Liver (tissue), 9 donors: ENCODE measurements around the gene MALT1. TPM values are rescaled to one million over a fixed set of nuclear protein-coding genes. Genes with fewer than 3 reads are reported as not detected.
A peak's percentile ranks its signal among the peaks of the same experiment; 100 is the strongest.

ENCODE experiments used
- DNase-seq: peaks from one replicate; pipeline ENCODE4 v3.0.0-alpha.2; 2017; ENCODE audit warnings: low spot score
- H3K27ac ChIP-seq, 2 donors: one replicate each; pipeline ENCODE4 v1.7.0; 2013; ENCODE audit warnings: inconsistent platforms in 2 of 2, low read length in 2 of 2, control low read depth in 1 of 2, low read depth in 1 of 2, mild to moderate bottlenecking in 1 of 2
- H3K27me3 ChIP-seq, 4 donors: one replicate each; pipeline versions ENCODE4 v1.6.1 to v1.7.0; 2013; ENCODE audit warnings: low read length in 3 of 4, inconsistent platforms in 1 of 4, mild to moderate bottlenecking in 1 of 4, moderate library complexity in 1 of 4; ENCODE audit not compliant: control insufficient read depth in 4 of 4, insufficient read depth in 4 of 4
- H3K36me3 ChIP-seq, 4 donors: one replicate each; pipeline versions ENCODE4 v1.6.1 to v1.7.0; 2013; ENCODE audit warnings: low read length in 3 of 4, mild to moderate bottlenecking in 3 of 4, low read depth in 1 of 4, moderate library complexity in 1 of 4; ENCODE audit not compliant: control insufficient read depth in 4 of 4, insufficient read depth in 3 of 4
- H3K4me1 ChIP-seq, 4 donors: one replicate each; pipeline versions ENCODE4 v1.6.1 to v1.7.0; 2013; ENCODE audit warnings: low read length in 3 of 4, mild to moderate bottlenecking in 3 of 4, moderate library complexity in 1 of 4; ENCODE audit not compliant: control insufficient read depth in 4 of 4, insufficient read depth in 4 of 4
- H3K4me3 ChIP-seq, 3 donors: one replicate each; pipeline versions ENCODE4 v1.6.1 to v1.7.0; 2013; ENCODE audit warnings: low read length in 3 of 3, control low read depth in 1 of 3, low read depth in 1 of 3, mild to moderate bottlenecking in 1 of 3
- H3K9ac ChIP-seq, 2 donors: one replicate each; pipeline ENCODE4 v1.7.0; 2013; ENCODE audit warnings: low read length in 2 of 2, mild to moderate bottlenecking in 2 of 2, moderate library complexity in 2 of 2, control low read depth in 1 of 2, low read depth in 1 of 2
- H3K9me3 ChIP-seq, 4 donors: one replicate each; pipeline versions ENCODE4 v1.6.1 to v1.7.0; 2013; ENCODE audit warnings: low read length in 3 of 4; ENCODE audit not compliant: control insufficient read depth in 4 of 4
- ATF3 ChIP-seq: IDR thresholded peaks from 2 replicates; pipeline ENCODE4 v1.6.1; 2016; ENCODE audit warnings: antibody characterized with exemption
- CTCF ChIP-seq: fragments of 150-350 bp; IDR thresholded peaks from 2 replicates; pipeline ENCODE4 v1.5.1; 2017; ENCODE audit warnings: improper control_type of control experiment, low read depth, low read length; ENCODE audit not compliant: missing input control
- EGR1 ChIP-seq, 2 donors: IDR thresholded peaks; 2 replicates each; pipeline ENCODE4 v1.6.1; 2016 to 2018; ENCODE audit warnings: antibody characterized with exemption in 2 of 2, low read depth in 2 of 2
- FOXA1 ChIP-seq: IDR thresholded peaks from 2 replicates; pipeline ENCODE4 v1.6.1; 2016; ENCODE audit warnings: antibody characterized with exemption
- FOXA2 ChIP-seq: IDR thresholded peaks from 2 replicates; pipeline ENCODE4 v1.6.1; 2016; ENCODE audit warnings: antibody characterized with exemption
- GABPA ChIP-seq, 2 donors: IDR thresholded peaks in 1 of 2; conservative IDR thresholded peaks in 1 of 2; 2 replicates each; pipeline ENCODE4 v1.6.1; 2016; ENCODE audit warnings: antibody characterized with exemption in 2 of 2, mild to moderate bottlenecking in 1 of 2, moderate library complexity in 1 of 2
- HNF4A ChIP-seq, 2 donors: conservative IDR thresholded peaks; 2 replicates each; pipeline ENCODE4 v1.6.1; 2016; ENCODE audit warnings: antibody characterized with exemption in 2 of 2, mild to moderate bottlenecking in 2 of 2
- HNF4G ChIP-seq: IDR thresholded peaks from 2 replicates; pipeline ENCODE4 v1.6.1; 2016; ENCODE audit warnings: antibody characterized with exemption
- JUND ChIP-seq, 2 donors: IDR thresholded peaks; 2 replicates each; pipeline ENCODE4 v1.6.1; 2016; ENCODE audit warnings: antibody characterized with exemption in 2 of 2
- MAX ChIP-seq: IDR thresholded peaks from 2 replicates; pipeline ENCODE4 v1.6.1; 2016; ENCODE audit warnings: antibody characterized with exemption
- NR2F2 ChIP-seq: IDR thresholded peaks from 2 replicates; pipeline ENCODE4 v1.6.1; 2016; ENCODE audit warnings: antibody characterized with exemption
- RAD21 ChIP-seq, 2 donors: IDR thresholded peaks; 2 replicates each; pipeline ENCODE4 v1.6.1; 2016; ENCODE audit warnings: antibody characterized with exemption in 2 of 2, mild to moderate bottlenecking in 2 of 2
- REST ChIP-seq: IDR thresholded peaks from 2 replicates; pipeline ENCODE4 v1.6.1; 2016; ENCODE audit warnings: antibody characterized with exemption, mild to moderate bottlenecking
- TAF1 ChIP-seq: conservative IDR thresholded peaks from 2 replicates; pipeline ENCODE4 v1.6.1; 2016; ENCODE audit warnings: antibody characterized with exemption, mild to moderate bottlenecking
- YY1 ChIP-seq: IDR thresholded peaks from 2 replicates; pipeline ENCODE4 v1.6.1; 2016; ENCODE audit warnings: antibody characterized with exemption, mild to moderate bottlenecking
- ZBTB33 ChIP-seq: IDR thresholded peaks from 2 replicates; pipeline ENCODE4 v1.6.1; 2016; ENCODE audit warnings: antibody characterized with exemption
- WGBS: extraction: QIAGEN DNeasy Blood & Tissue Kit; methylation state at CpG from one replicate; pipeline ENCODE4 v1.1.7; 2013; 5-methylcytosine and 5-hydroxymethylcytosine counted together
- polyA plus RNA-seq, 2 donors: library from polyadenylated mRNA; stranded (reverse) in 1 of 2; unstranded in 1 of 2; fragments of 200-250 nt in 1 of 2; fragments of >200 nt in 1 of 2; fragmentation: Nextera tagmentation in 1 of 2; extraction: Ambion mirVana in 1 of 2; gene quantifications; one replicate each; pipeline versions ENCODE4 v1.2.1 to v1.2.3, GENCODE V29; 2013 to 2015
- total RNA-seq, 2 donors: library from RNA; depleted of rRNA; stranded (reverse); fragments of >200 nt; gene quantifications; one replicate each; pipeline ENCODE4 v1.2.3, GENCODE V29; 2014
- donor health status: healthy.
- donor health status: healthy.
- donor health status: healthy.
- donor health status: healthy.
- donor health status: healthy.

Gene MALT1
- total and polyA plus RNA-seq, 4 donors = 3.1 to 27.3 (median 6.4) TPM

GRCh38 chr18:58792086-58792485 is 120.8 kb downstream of the MALT1 start:
- DNase-seq = no peak
- Histone ChIP-seq H3K9me3 (no peaks in the 10 kb centered on the region), H3K27me3 (no peaks in the 10 kb centered on the region), H3K9ac (no peak overlapping the region), H3K36me3 (no peaks in the 10 kb centered on the region), H3K4me1 (no peaks in the 10 kb centered on the region), H3K27ac (no peak overlapping the region), H3K4me3 (no peak overlapping the region)
- WGBS = 84% methylated on average over 7 of the region's 7 CpGs
- no peak for TF ChIP-seq FOXA2
- no peak for TF ChIP-seq NR2F2
- TF ChIP-seq REST = no peak
- TF ChIP-seq GABPA (IDR thresholded peaks at IDR 0.05 in 1 of 2, conservative IDR thresholded peaks at IDR 0.05 in 1 of 2) = no peak
- no peak for TF ChIP-seq ZBTB33
- no peak for TF ChIP-seq JUND (IDR thresholded peaks at IDR 0.05)
- no peak for TF ChIP-seq EGR1 (IDR thresholded peaks at IDR 0.05; ENCODE audit: low read depth in 2 of 2)
- TF ChIP-seq CTCF = no peak
- no peak for TF ChIP-seq HNF4A (conservative IDR thresholded peaks at IDR 0.05)
- no peak for TF ChIP-seq MAX
- TF ChIP-seq YY1 = no peak
- no peak for TF ChIP-seq FOXA1
- TF ChIP-seq HNF4G = no peak
- TF ChIP-seq RAD21 (IDR thresholded peaks at IDR 0.05) = no peak
- TF ChIP-seq ATF3 = no peak
- no peak for TF ChIP-seq TAF1

- Histone ChIP-seq H3K27ac (no peak overlapping the region), H3K4me1 (no peaks in the 10 kb centered on the region), H3K9ac (no peak overlapping the region), H3K4me3 (no peak overlapping the region), H3K27me3 (no peaks in the 10 kb centered on the region), H3K36me3 (no peaks in the 10 kb centered on the region), H3K9me3 (no peaks in the 10 kb centered on the region)
- TF ChIP-seq HNF4G (no peak), NR2F2 (no peak), FOXA2 (no peak), TAF1 (no peak), YY1 (peak; percentile 62)
- DNase-seq = no peak
- WGBS = 60% methylated on average over 1 of the region's 1 CpG
Observed at GRCh38 chr18:58793361-58793760, 122.1 kb downstream of the MALT1 start.
